GM12874 (cell line): Measurements from ENCODE around the gene CXCL10.

ENCODE experiments used
- CTCF ChIP-seq: IDR thresholded peaks from 2 replicates; pipeline ENCODE4 v1.5.1; 2011; ENCODE audit warnings: low read depth, mild to moderate bottlenecking, control low read depth, low read length, moderate library complexity; ENCODE audit not compliant: insufficient read depth

Gene CXCL10

GRCh38 chr4:76035141-76035540, 11.8 kb upstream of the CXCL10 start:
- TF ChIP-seq CTCF, result no peak

GRCh38 chr4:76029300-76029699, 6.0 kb upstream of the CXCL10 start:
- no peak for TF ChIP-seq CTCF

GRCh38 chr4:76028350-76028765, 5.1 kb upstream of the CXCL10 start:
- TF ChIP-seq CTCF, result no peak

- no peak for TF ChIP-seq CTCF
Observed at GRCh38 chr4:76024065-76024464, 768 bp upstream of the CXCL10 start.

- no peak for TF ChIP-seq CTCF
Observed at GRCh38 chr4:76022677-76023076, 620 bp downstream of the CXCL10 start.

GRCh38 chr4:76022031-76022430, 1.3 kb downstream of the CXCL10 start:
- TF ChIP-seq CTCF, result no peak

- no peak for TF ChIP-seq CTCF
Observed at GRCh38 chr4:76017056-76017686, 6.1 kb downstream of the CXCL10 start.
